ENCODE measurements around the gene MUC16. TPM values are rescaled to one million over a fixed set of nuclear protein-coding genes. Genes with fewer than 3 reads are reported as not detected.
A peak's percentile ranks its signal among the peaks of the same experiment; 100 is the strongest.

MUC16 gene
- total and polyA plus RNA-seq, 3 experiments from 2014 or later, result under 0.01 to 0.02 (median 0.02) TPM

DNA sequence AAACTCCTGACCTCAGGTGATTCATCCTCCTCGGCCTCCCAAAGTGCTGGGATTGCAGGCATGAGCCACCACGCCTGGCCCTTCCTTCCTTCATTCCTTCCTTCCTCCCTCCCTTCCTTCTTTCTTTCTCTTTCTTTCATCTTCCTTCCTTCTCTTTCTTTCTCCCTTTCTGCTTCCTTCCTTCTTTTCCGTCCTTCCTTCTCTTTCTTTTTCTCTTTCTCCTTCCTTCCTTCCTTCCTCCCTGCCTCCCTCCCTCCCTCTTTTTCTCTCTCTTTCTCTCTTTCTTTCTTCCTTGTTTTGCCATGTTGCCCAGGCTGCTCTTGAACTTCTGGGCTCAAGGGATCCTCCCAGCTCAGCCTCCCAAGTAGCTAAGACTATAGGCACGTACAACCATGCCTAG lies 36.5 kb upstream of the MUC16 start:
- Mint-ChIP-seq H3K27me3 (peaks cover 12 to 25% of the 10 kb centered on the region in 2 donors), H3K9me3 (peaks cover 0 to 7% (median 0%) of the 10 kb centered on the region in 5 donors), H3K36me3 (no peaks in the 10 kb centered on the region), H3K27ac (no peak overlapping the region), H3K4me1 (no peaks in the 10 kb centered on the region), H3K4me3 (no peak overlapping the region)
- no peaks in the 10 kb centered on the region for H3K9me3 ChIP-seq (ENCODE audit: low read length)
- ChIA-PET CTCF (no interaction called here), POLR2A (no interaction called here)
- H3K4me3 ChIP-seq (ENCODE audit: low read length), result no peak overlapping the region
- no peak for DNase-seq
- H3K27me3 ChIP-seq (ENCODE audit: insufficient read depth, low read length, poor library complexity, severe bottlenecking), result no peaks in the 10 kb centered on the region
- no peaks in the 10 kb centered on the region for H3K4me1 ChIP-seq (ENCODE audit: insufficient read depth, low read length)
- no peaks in the 10 kb centered on the region for H3K36me3 ChIP-seq (ENCODE audit: insufficient read depth, low read length)
- no peak overlapping the region for H3K27ac ChIP-seq (ENCODE audit: low read depth, low read length)

- H3K27ac ChIP-seq (ENCODE audit: low read depth, low read length), result no peak overlapping the region
- no peak overlapping the region for H3K4me3 Mint-ChIP-seq
- ChIA-PET POLR2A (no interaction called here), CTCF (no interaction called here)
- peaks cover 8 to 25% of the 10 kb centered on the region in 2 donors for H3K27me3 Mint-ChIP-seq
- no peaks in the 10 kb centered on the region for H3K9me3 ChIP-seq (ENCODE audit: low read length)
- no peaks in the 10 kb centered on the region for H3K27me3 ChIP-seq (ENCODE audit: insufficient read depth, low read length, poor library complexity, severe bottlenecking)
- H3K27ac Mint-ChIP-seq, result no peak overlapping the region
- no peak for DNase-seq
- no peaks in the 10 kb centered on the region for H3K4me1 ChIP-seq (ENCODE audit: insufficient read depth, low read length)
- no peak overlapping the region for H3K4me3 ChIP-seq (ENCODE audit: low read length)
- H3K36me3 Mint-ChIP-seq, result no peaks in the 10 kb centered on the region
- peaks cover 0 to 5% (median 0%) of the 10 kb centered on the region in 5 donors for H3K9me3 Mint-ChIP-seq
- no peaks in the 10 kb centered on the region for H3K36me3 ChIP-seq (ENCODE audit: insufficient read depth, low read length)
- H3K4me1 Mint-ChIP-seq, result no peaks in the 10 kb centered on the region
Observed at GRCh38 chr19:9044449-9044848, 34.2 kb upstream of the MUC16 start.

GRCh38 chr19:9043524-9043923 lies 33.3 kb upstream of the MUC16 start:
- Mint-ChIP-seq H3K27ac (no peak overlapping the region), H3K9me3 (peaks cover 0 to 5% (median 0%) of the 10 kb centered on the region in 5 donors), H3K4me1 (no peaks in the 10 kb centered on the region), H3K36me3 (no peaks in the 10 kb centered on the region), H3K27me3 (peaks cover 8 to 25% of the 10 kb centered on the region in 2 donors), H3K4me3 (peak overlapping the region in 1 of 7 donors; percentile 36)
- DNase-seq, result no peak
- POLR2A ChIA-PET, result no interaction called here
- Histone ChIP-seq H3K4me1 (ENCODE audit: insufficient read depth, low read length) (no peaks in the 10 kb centered on the region), H3K27ac (ENCODE audit: low read depth, low read length) (no peak overlapping the region), H3K36me3 (ENCODE audit: insufficient read depth, low read length) (no peaks in the 10 kb centered on the region), H3K4me3 (ENCODE audit: low read length) (no peak overlapping the region), H3K27me3 (ENCODE audit: insufficient read depth, low read length, poor library complexity, severe bottlenecking) (no peaks in the 10 kb centered on the region), H3K9me3 (ENCODE audit: low read length) (no peaks in the 10 kb centered on the region)
- CTCF ChIA-PET, result no interaction called here

DNA sequence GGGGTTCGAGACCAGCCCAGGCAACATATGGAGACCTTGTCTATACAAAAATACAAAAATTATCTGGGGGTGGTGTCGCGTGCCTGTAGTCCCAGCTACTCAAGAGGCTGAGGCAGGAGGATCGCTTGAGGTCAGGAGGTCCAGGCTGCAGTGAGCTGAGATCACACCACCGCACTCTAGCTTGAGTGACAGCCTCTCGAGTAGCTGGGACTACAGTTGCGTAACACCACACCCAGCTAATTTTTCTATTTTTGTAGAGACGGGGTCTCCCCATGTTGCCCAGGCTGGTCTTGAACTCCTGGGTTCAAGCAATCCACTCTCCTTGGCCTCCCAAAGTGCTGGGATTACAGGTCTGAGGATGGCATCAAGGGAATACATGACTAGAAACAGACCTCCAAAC lies 30.8 kb upstream of the MUC16 start:
- no peaks in the 10 kb centered on the region for H3K4me1 ChIP-seq (ENCODE audit: insufficient read depth, low read length)
- H3K4me3 ChIP-seq (ENCODE audit: low read length), result no peak overlapping the region
- no peak overlapping the region for H3K4me3 Mint-ChIP-seq
- no peak overlapping the region for H3K27ac ChIP-seq (ENCODE audit: low read depth, low read length)
- no peak for DNase-seq
- H3K27ac Mint-ChIP-seq, result no peak overlapping the region
- peaks cover 15 to 17% of the 10 kb centered on the region in 2 donors for H3K27me3 Mint-ChIP-seq
- H3K27me3 ChIP-seq (ENCODE audit: insufficient read depth, low read length, poor library complexity, severe bottlenecking), result no peaks in the 10 kb centered on the region
- ChIA-PET POLR2A (no interaction called here), CTCF (no interaction called here)
- H3K4me1 Mint-ChIP-seq, result no peaks in the 10 kb centered on the region
- no peaks in the 10 kb centered on the region for H3K36me3 Mint-ChIP-seq
- peaks cover 0 to 5% (median 0%) of the 10 kb centered on the region in 5 donors for H3K9me3 Mint-ChIP-seq
- no peaks in the 10 kb centered on the region for H3K36me3 ChIP-seq (ENCODE audit: insufficient read depth, low read length)
- H3K9me3 ChIP-seq (ENCODE audit: low read length), result no peaks in the 10 kb centered on the region

DNA sequence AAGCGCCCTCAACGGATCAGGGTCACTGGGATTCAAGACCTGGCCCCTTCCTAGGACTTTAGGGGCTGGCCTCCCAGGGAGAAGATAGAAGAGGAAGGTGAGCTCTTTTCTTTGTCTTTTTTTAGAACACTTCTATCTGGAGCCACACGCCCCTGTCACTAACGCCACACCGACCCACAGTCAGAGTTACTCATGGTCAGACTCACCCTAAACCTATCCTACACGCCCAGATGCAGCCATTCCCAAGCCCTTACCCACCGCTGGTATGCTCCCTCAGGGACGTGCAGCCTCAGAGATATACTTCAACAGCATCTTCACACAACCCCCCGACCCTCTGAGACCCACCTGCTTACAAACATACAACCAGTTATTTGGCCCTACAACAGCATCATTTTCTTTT lies 29.9 kb upstream of the MUC16 start:
- Histone ChIP-seq H3K4me1 (ENCODE audit: insufficient read depth, low read length) (no peaks in the 10 kb centered on the region), H3K9me3 (ENCODE audit: low read length) (no peaks in the 10 kb centered on the region), H3K36me3 (ENCODE audit: insufficient read depth, low read length) (no peaks in the 10 kb centered on the region), H3K4me3 (ENCODE audit: low read length) (no peak overlapping the region), H3K27me3 (ENCODE audit: insufficient read depth, low read length, poor library complexity, severe bottlenecking) (no peaks in the 10 kb centered on the region), H3K27ac (ENCODE audit: low read depth, low read length) (no peak overlapping the region)
- Mint-ChIP-seq H3K27ac (no peak overlapping the region), H3K27me3 (peaks cover 14 to 20% of the 10 kb centered on the region in 2 donors), H3K36me3 (no peaks in the 10 kb centered on the region), H3K4me3 (no peak overlapping the region), H3K9me3 (peaks cover 0 to 5% (median 0%) of the 10 kb centered on the region in 5 donors), H3K4me1 (no peaks in the 10 kb centered on the region)
- ChIA-PET POLR2A (no interaction called here), CTCF (no interaction called here)
- DNase-seq, result no peak

- no peaks in the 10 kb centered on the region for H3K27me3 ChIP-seq (ENCODE audit: insufficient read depth, low read length, poor library complexity, severe bottlenecking)
- H3K9me3 Mint-ChIP-seq, result peaks cover 0 to 5% (median 0%) of the 10 kb centered on the region in 5 donors
- no peaks in the 10 kb centered on the region for H3K36me3 Mint-ChIP-seq
- POLR2A ChIA-PET, result no interaction called here
- H3K9me3 ChIP-seq (ENCODE audit: low read length), result no peaks in the 10 kb centered on the region
- no peaks in the 10 kb centered on the region for H3K4me1 Mint-ChIP-seq
- H3K4me1 ChIP-seq (ENCODE audit: insufficient read depth, low read length), result no peaks in the 10 kb centered on the region
- no peak overlapping the region for H3K27ac Mint-ChIP-seq
- CTCF ChIA-PET, result no interaction called here
- no peak overlapping the region for H3K4me3 ChIP-seq (ENCODE audit: low read length)
- H3K27me3 Mint-ChIP-seq, result peaks cover 12 to 18% of the 10 kb centered on the region in 2 donors
- no peaks in the 10 kb centered on the region for H3K36me3 ChIP-seq (ENCODE audit: insufficient read depth, low read length)
- H3K4me3 Mint-ChIP-seq, result no peak overlapping the region
- no peak overlapping the region for H3K27ac ChIP-seq (ENCODE audit: low read depth, low read length)
- no peak for DNase-seq
Observed at GRCh38 chr19:9039728-9040127, 29.5 kb upstream of the MUC16 start.

GRCh38 chr19:9037400-9038062 lies 27.3 kb upstream of the MUC16 start:
- H3K4me1 ChIP-seq (ENCODE audit: insufficient read depth, low read length), result no peaks in the 10 kb centered on the region
- no peak for DNase-seq
- no peak overlapping the region for H3K4me3 Mint-ChIP-seq
- H3K27ac ChIP-seq (ENCODE audit: low read depth, low read length), result no peak overlapping the region
- H3K4me3 ChIP-seq (ENCODE audit: low read length), result no peak overlapping the region
- H3K27me3 Mint-ChIP-seq, result peaks cover 4 to 16% of the 10 kb centered on the region in 2 donors
- no peaks in the 10 kb centered on the region for H3K27me3 ChIP-seq (ENCODE audit: insufficient read depth, low read length, poor library complexity, severe bottlenecking)
- CTCF ChIA-PET, result no interaction called here
- no peak overlapping the region for H3K27ac Mint-ChIP-seq
- H3K9me3 Mint-ChIP-seq, result no peaks in the 10 kb centered on the region
- no peaks in the 10 kb centered on the region for H3K9me3 ChIP-seq (ENCODE audit: low read length)
- no peaks in the 10 kb centered on the region for H3K36me3 ChIP-seq (ENCODE audit: insufficient read depth, low read length)
- no peaks in the 10 kb centered on the region for H3K36me3 Mint-ChIP-seq
- POLR2A ChIA-PET, result no interaction called here
- H3K4me1 Mint-ChIP-seq, result no peaks in the 10 kb centered on the region

DNA sequence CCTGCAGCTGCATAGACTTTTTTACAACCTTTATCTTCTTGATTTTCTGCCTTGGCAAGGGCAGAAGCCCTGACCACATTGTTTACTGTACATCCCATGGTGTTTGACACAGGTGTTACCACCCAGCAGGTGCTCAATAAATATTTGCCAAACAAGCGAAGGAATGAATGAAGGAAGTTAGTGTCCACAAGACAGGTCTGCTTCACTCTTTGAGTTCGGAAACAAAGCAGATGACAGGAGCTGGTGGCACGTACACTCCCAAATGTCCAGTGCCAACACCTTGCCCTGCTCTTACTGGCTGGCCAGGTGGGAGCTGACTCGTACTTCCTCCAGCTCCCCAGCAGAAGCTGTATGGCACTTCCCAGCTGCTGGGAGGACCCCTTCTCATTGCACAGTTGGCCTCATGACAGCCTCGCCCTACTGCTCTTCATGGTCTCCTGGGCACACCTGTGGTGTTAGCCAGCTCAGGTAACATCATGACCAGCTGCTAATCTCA lies 22.0 kb upstream of the MUC16 start:
- H3K27ac ChIP-seq (ENCODE audit: low read depth, low read length), result no peak overlapping the region
- no peaks in the 10 kb centered on the region for H3K4me1 ChIP-seq (ENCODE audit: insufficient read depth, low read length)
- CTCF ChIA-PET, result no interaction called here
- no peak overlapping the region for H3K27ac Mint-ChIP-seq
- no peaks in the 10 kb centered on the region for H3K9me3 ChIP-seq (ENCODE audit: low read length)
- H3K27me3 Mint-ChIP-seq, result peaks cover 4 to 10% of the 10 kb centered on the region in 2 donors
- no peaks in the 10 kb centered on the region for H3K27me3 ChIP-seq (ENCODE audit: insufficient read depth, low read length, poor library complexity, severe bottlenecking)
- no peak for DNase-seq
- H3K9me3 Mint-ChIP-seq, result peaks cover 0 to 3% (median 0%) of the 10 kb centered on the region in 5 donors
- H3K4me3 Mint-ChIP-seq, result no peak overlapping the region
- no peaks in the 10 kb centered on the region for H3K36me3 ChIP-seq (ENCODE audit: insufficient read depth, low read length)
- no peaks in the 10 kb centered on the region for H3K4me1 Mint-ChIP-seq
- POLR2A ChIA-PET, result no interaction called here
- no peaks in the 10 kb centered on the region for H3K36me3 Mint-ChIP-seq
- no peak overlapping the region for H3K4me3 ChIP-seq (ENCODE audit: low read length)
